SW480 (cell line): Measurements from ENCODE around the gene A4GALT.
A peak's percentile ranks its signal among the peaks of the same experiment; 100 is the strongest.
"Not testable (repeated sequence)": the region's sequence is repeated elsewhere in the genome, so short reads cannot be mapped to it uniquely, and the experiment has no call there.

Experiments used
- DNase-seq: peaks from one replicate; pipeline ENCODE4 v3.0.0-alpha.2; 2016; ENCODE audit warnings: low spot score

The A4GALT gene

DNA sequence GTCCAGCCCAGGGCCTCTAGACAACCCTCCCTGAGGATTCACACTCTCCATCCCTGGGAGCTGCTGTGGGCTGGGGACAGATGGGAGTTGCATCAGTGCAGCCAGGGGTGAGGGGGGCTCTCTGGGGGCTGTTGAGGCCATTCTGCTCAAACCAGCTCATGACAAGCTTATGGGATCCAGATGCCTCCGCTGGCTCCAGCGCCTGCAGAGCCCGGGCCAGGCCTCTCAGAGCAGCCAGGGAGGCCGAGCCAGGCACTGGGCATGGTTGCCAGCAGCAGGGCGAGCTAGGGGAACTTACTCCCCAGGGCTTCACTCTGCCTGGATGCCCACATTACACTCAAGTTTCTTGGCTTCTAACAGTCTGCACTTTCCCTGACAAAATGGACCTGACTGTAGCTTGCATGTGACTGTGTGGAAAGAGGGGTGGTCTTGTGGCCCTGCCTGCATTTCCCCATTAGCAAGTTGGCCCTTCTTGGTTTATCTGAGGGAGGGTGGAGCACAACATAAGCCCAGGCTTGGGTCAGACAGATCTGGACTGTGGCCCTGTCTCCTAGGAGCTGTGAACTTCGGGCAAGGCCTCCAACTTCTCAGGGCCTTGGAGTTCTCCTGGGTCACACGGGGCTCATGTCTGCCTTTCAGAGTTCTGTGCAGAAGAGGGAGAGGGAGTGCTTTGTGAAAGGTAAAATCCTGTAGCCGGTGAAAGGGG is 36.9 kb downstream of the A4GALT start:
- DNase-seq = no peak

DNA sequence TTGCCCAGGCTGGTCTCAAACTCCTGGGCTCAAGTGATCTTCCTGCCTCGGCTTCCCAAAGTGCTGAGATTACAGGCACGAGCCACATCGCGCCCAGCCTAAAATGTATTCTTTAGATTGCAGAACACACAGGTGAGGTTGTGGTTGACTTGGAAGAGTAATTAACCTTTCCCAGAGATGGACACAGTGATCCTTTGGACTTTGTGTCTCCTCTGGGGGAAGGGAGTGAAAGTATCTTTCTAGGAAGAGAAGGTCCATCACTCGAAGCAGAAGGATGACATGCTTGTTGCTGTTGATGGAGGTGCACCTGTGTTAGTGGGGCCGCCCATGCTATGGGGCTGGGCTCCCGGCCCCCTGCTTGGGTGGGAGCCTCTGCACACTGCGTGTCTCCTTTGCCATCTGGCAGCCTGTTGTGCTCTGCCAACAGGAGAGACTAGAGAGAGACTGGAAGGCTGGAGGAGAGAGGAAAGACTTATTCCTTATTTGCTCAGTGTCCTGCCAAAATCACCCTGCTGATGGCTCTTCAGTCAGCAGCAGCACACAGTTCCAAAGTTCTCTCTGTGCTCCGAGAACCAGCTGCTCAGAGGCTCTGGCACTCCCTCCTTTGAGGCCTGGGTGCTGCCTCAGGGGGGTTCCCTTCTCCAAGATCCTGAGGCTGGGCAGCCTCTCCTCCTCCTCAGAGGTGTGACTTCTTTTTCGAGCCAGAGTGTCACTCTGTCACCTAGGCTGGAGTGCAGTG is 38.4 kb downstream of the A4GALT start:
- no peak for DNase-seq

DNA sequence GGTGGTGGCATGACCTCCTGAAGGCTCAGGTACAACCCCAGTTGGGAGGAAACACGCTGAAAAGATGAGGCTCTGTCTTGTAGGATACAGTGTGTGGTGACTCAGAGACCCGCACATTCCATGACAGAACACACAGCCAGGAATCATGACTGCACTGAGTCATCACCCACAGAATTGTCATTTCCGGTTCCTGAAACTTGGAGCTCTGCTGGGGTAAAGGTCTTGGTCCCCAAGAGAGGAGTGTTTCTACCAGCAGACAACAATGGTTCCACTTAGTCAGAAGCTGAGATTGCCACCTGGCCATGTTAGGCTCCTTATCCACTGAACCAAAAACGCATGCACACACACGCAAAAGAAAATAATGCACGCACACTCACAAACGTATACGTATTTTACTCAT is 40.0 kb downstream of the A4GALT start:
- peak; percentile 37 for DNase-seq

DNA sequence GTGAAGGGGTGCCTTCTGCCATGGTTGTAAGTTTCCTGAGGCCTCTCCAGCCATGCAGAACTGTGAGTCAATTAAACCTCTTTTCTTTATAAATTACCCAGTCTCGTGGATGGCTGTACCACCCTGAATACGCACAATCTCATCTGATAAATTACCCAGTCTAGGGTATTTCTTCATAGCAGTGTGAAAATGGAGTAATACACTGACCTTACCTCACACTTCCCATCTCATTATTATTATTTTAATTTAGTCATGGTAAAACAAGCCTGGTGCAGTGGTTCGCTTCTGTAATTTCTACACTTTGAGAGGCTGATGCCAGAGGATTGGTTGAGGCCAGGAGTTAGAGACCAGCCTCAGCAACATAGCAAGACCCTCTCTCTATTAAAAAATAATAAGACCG is 41.0 kb downstream of the A4GALT start:
- no peak for DNase-seq

DNA sequence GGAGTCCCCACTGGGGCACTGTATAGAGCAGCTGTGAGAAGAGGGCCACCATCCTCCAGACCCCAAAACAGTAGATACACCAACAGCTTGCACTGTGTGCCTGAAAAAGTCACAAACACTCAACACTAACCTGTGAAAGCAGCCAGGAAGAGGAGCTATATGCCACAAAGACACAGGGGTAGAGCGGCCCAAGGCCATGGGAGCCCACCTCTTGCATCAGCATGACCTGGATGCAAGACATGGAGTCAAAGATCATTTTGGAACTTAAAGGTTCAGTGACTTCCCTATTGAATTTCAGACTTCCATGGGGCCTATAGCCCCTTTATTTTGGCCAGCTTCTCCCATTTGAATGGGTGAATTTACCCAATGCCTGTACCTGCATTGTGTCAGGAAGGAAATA is 41.8 kb downstream of the A4GALT start:
- no peak for DNase-seq

DNA sequence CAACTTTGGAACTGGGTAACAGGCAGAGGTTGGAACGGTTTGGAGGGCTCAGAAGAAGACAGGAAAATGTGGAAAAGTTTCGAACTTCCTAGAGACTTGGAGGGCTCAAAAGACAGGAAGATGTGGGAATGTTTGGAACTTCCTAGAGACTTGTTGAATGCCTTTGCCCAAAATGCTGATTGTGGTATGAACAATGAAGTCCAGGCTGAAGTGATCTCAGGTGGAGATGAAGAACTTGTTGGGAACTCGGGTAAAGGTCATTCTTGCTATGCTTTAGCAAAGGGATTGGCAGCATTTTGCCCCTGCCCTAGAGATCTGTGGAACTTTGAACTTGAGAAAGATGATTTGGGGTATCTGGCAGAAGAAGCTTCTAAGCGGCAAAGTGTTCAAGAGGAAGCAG is 42.7 kb downstream of the A4GALT start:
- not testable (repeated sequence) for DNase-seq

DNA sequence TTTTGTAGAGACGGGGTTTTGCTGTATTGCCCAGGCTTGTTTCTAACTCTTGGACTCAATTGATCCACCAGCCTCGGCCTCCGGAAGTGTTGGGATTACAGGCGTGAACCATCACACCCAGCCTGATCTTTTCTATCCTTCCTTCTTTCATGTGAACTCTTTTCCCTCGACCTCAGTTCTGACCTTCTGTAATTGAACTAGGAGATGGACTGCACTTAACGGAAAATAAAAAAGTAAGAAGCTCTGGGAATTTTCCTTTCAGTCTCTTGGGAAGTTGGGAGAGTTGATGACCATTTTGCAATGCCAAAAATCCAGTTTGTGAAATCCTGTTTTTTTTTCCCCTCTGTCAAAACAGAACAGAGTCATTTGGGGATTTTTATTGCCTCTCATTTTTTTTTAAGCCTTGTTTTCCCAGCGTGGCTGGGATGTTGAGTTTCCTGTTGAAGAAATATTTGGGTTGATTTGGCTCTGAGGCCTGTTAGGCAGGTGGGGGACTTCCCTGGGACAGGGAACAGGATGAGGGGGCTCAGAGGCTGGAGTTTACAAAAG is 44.5 kb downstream of the A4GALT start:
- DNase-seq = no peak

DNA sequence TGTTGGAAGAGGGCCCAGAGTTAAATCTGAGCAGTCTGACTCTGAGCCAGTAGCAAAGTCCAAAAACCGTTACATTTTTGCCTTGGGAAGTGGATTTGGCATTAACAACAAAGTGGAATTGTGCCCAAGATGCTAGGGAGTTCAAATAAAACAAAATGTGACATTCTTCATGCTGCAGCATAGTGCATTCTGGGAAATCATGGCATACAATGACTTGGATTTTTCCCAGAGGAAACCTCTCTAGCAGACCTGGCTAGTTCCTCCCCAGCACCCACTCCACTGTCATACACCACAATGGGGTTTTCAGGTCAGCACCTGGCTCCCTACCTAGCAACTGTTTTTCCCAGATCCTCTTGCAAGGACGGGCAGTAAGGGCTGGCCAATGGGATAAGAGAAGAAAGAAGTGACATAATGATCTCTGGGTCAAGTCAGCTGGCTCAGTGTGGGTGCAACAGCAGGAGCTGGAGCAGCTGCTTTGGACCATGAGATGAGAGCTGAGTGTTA is 46.7 kb downstream of the A4GALT start:
- no peak for DNase-seq

DNA sequence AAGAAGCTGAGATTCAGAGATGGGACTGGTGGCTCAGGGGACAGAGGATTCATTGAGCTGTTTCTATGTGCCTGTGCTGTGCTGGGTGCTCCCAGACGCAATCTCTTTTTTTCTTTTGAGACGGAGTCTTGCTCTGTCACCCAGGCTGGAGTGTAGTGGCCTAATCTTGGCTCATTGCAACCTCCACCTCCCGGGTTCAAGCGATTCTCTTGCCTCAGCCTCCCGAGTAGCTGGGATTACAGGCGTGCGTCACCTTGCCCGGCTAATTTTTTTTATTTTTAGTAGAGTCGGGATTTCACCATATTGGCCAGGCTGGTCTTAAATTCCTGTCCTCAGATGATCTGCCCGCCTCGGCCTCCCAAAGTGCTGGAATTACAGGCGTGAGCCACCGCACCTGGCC is 47.6 kb downstream of the A4GALT start:
- DNase-seq = not testable (repeated sequence)

DNA sequence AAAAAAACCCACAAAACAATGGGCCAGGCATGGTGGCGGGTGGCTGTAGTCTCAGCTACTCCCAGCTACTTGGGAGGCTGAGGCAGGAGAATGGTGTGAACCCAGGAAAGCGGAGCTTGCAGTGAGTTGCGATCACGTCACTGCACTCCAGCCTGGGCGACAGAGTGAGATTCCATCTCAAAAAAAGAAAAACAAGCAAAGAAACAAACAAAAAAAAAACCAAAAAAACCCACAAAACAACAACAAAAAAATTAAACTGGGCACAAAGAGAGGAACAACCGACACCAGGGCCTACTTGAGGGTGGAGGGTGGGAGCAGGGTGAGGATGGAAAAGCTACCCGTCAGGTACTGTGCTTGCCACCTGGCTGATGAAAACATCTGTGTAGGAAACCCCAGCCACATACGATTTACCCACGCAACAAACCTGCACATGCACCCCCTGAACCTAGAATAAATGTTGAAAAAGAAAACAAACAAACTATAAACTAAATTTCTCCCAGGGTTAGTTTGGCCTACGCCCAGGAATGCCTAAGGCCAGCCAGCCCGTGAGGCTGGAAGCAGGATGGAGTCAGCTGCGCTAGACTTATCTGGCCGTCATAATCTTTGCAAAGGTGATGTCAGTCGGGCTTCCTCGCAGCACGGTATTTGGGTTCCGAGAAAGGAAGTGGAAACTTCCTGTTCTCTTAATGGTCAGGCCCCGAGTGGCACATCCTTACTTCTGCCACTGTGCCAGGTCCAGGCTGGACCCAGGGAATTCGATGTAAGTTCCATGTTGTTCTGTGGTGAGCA is 49.6 kb downstream of the A4GALT start:
- no peak for DNase-seq

DNA sequence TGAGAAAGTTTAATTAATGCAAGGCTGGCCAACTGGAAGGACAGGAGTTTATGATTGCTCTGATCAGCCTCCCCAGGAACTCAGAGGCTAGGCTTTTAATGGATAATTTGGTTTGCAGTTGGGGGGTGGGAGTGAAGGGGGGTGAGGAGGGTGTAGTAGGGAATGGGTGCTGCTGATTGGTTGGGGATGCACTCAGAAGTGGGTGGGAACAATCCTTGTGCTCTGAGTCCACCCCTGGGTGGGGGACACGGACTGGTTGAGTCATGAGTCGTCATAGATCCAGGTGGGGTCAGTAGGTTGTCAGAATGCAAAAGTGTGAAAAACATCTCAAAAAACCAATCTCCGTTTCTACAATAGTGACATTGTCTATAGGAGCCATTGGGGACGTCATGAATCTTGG is 50.6 kb downstream of the A4GALT start:
- no peak for DNase-seq

DNA sequence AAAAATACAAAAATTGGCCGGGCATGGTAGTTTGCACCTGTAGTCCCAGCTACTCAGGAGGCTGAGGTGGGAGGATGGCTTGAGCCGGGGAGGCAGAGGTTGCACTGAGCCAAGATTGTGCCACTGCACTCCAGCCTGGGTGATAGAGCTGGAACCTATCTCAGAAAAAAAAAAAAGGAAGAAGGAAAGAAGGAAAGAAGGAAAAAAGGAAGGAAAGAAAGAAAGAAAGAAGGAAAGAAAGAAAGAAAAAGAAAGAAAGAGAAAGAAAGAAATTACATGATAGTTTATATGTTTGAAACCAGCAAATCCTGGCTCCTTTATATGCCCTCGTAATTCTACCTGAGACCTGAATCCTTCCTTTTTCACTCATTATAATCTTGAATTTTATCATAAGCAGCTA is 54.3 kb downstream of the A4GALT start:
- not testable (repeated sequence) for DNase-seq

DNA sequence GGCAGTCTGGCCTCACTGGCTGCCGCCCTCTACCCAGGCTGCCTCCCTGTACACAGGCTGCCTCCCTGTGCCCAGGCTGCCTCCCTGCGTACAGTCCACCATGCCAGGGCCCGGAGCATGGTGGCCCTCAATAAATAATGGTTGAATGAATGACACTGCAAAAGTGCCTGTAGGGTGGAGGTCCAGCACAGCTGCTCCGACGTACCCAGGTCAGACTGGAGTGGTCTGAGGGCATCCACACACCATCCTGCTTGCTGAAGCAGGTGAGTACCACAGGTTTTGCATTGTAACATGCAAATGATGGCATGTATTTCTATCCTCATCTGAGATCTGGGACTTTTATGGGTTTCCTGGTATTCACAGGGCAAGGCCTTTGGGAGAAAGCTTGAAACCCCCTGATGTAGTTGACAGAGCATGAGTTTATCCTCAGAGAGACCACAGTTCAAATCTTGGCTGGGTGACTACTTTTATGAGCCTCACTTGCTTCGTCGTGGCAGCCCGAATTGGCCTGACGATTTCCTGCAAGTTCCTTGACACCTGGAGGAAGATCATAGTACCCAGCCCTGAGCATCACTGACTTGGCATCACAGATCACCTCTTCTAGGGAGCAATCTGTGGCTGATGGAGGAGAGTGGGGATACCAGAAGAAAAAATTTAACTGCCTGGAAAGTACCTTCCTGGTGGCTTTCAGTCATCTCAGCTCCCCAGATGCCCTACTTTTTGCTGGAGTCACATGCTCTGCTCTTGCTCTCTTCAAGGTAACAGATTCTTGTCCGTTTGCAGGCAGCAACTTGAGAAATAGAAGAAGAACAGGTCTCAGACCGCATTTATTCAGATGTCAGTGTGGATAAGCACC is 55.5 kb downstream of the A4GALT start:
- no peak for DNase-seq

DNA sequence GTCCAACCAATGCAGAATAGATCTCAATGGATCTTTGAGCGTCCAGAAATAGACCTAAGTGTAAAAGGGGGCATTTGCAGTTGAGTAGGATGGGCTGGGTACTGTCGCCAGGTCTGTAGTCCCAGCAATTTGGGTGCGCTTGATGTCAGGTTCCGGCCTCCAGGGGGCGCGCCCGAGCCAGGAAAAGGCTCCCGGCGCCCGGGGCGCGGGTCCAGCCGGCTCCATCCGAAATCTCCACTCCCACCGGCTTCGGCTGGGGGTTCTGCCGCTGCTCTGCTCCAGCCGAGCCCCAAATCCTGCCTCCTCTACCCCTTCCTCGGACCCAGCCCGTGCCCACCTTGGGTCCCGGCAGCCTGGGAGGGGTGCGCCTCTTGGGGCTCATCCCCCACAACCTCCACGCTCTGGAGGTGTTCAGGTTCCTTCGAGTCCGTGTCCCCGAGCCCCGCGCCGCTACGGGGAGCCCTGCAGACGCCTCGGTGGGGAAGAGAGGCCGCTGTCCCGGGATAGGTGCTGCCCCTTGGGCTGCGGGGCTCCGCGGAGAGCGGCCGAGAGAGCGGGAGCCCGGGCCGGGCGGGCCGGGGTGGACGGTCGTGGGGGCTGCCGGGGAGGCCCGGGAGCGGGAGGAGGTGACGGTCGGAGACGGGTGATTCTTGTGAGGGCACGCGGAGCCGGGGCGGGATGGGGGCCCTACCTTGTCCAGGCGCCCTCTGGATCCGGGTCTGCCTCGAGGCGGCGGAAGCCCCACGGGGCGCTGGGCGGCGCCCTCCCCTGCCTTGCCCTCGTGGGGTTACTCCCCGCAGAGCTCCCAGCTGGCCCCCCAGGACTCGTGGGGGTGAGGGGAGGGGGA is 58.5 kb downstream of the A4GALT start:
- DNase-seq = peak; percentile 56

DNA sequence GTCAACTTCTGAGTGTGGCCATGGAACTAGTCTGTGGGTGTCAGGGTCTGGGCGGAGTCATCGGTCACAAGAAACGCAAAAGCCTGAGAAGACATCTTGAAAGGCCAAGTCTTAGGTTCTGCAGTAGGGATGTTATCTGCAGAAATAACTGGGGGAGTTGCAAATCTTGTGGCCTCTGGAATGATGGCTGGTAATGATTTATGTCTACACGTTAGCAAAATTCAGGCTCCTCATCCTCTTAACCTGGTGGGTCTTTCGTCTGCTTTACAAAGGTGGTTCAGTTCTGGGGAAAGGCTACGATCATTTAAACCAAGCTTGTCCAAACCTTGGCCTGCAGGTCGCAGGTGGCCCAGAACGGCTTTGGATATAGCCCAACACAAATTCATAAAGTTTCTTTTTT is 64.1 kb downstream of the A4GALT start:
- DNase-seq = no peak

DNA sequence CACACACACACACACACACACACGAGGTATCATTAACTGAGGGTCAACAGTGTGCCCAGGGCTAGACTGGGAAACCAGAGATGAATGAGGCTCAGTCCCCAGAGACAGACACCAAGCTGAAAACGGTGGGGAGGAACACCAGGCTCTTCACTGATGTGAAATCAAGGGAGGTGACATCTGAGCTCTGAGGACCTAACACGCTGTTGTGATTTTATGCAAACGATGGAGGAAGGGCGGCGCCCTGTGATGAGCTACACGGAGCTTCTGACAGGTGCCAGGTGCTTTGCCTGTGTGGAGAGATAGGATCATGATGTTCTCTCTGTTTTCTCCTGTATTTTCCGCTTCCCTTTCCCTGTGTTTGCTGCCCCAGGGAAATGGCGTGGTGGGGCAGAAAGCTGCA is 65.0 kb downstream of the A4GALT start:
- DNase-seq = peak; percentile 46

DNA sequence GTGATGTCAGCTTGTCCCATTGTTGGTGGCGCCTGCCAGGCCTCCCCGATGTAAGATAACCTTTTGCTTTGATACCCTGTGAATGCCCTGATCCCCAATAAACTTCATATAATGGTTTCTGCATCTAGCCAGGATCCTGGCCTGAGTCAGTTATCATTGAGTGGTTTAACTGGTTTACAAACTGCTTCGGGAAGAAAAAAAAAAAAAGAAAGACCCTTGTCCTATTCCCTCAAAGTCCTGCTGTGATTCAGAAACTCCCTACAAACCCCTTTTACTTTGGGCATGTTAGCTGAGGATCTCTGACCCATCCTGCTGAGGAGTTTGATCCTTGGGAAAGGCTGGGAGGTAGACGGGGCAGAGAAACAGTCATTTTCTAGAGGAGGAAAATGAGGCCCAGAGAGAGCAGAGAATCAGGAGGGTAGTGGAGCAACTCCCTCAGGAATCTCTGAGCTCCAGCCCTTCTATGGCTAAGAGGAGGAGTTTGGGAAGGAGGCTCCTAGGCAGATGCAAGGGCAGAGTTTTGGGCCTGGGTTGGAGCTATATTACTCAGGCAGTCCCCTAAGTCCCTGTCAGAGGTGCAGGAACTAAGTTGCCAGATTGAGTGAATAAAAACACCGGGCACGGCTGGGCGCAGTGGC is 66.1 kb downstream of the A4GALT start:
- DNase-seq = no peak

DNA sequence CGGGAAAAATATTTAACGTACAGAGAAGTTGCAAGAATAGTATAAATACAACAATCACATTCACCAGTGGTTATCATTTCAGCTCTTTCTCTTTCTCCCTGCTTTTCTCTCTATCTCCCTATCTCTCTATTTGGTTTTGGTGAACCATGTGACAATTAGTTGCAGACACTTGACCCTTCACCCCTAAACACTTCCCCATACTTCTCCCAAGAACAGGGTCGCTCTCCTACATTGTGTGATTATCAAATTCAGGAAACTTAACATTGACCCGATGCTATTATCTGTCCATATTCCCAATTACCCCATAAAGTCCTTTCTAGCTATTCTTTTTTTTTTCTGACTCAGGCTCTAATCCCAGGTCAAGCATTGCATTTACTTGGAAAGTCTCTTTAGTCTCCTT is 66.7 kb downstream of the A4GALT start:
- DNase-seq = no peak

DNA sequence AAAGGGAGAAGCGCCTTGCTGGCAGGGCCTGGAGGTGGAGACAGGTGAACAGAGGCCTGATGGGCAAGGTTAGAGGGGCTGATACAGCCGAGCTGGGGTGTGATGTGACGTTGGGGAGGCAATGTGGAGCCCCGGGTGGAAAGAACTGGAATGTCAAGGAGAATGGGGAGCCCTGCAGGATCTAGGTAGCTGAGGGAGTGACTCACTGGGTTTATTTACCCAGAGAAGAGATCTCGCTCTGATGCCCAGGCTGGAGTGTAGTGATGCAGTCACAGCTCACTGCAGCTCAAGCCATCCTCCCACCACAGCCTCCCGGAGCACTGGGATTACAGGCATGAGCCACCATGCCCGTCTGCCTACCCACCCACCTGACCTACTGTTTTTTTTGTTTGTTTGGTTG is 69.5 kb downstream of the A4GALT start:
- no peak for DNase-seq
